RWPE2 (cell line): Measurements from ENCODE around the gene THAP5.

Experiments
- ATAC-seq: fragments of 200-7000 bp; cut with Tn5 transposase; 3 replicates; pipeline ENCODE4 v1.9.1; 2021; ENCODE audit warnings: low read depth
- DNase-seq: peaks from one replicate; pipeline ENCODE4 v3.0.0-alpha.2; 2020; ENCODE audit warnings: low spot score
- H3K27ac ChIP-seq: fragments of 450-650 bp; 2 replicates; pipeline ENCODE4 v1.5.1; 2017; ENCODE audit warnings: mild to moderate bottlenecking; ENCODE audit not compliant: poor library complexity, severe bottlenecking
- H3K27me3 ChIP-seq: fragments of 250-450 bp; sonication (Bioruptor Pico); 2 replicates; pipeline ENCODE4 v1.5.1; 2021; ENCODE audit warnings: mild to moderate bottlenecking, moderate library complexity; ENCODE audit not compliant: insufficient read depth, poor library complexity, severe bottlenecking
- H3K36me3 ChIP-seq: fragments of 250-450 bp; sonication (Bioruptor Pico); 2 replicates; pipeline ENCODE4 v1.5.1; 2020; ENCODE audit warnings: low read depth, mild to moderate bottlenecking, moderate library complexity
- H3K4me1 ChIP-seq: fragments of 250-450 bp; sonication (Bioruptor Pico); 2 replicates; pipeline ENCODE4 v1.5.1; 2021; ENCODE audit warnings: mild to moderate bottlenecking, moderate library complexity; ENCODE audit not compliant: insufficient read depth, poor library complexity, severe bottlenecking
- H3K4me3 ChIP-seq: fragments of 250-450 bp; sonication (Bioruptor Pico); 2 replicates; pipeline ENCODE4 v1.5.1; 2021; ENCODE audit warnings: mild to moderate bottlenecking, moderate library complexity; ENCODE audit not compliant: severe bottlenecking
- H3K9me3 ChIP-seq: fragments of 250-450 bp; sonication (Bioruptor Pico); 2 replicates; pipeline ENCODE4 v1.5.1; 2021; ENCODE audit warnings: mild to moderate bottlenecking, moderate library complexity; ENCODE audit not compliant: severe bottlenecking
- TF ChIP-seq, protein P1 (sequence below): fragments of 450-650 bp; IDR thresholded peaks from one replicate; pipeline ENCODE4 v1.5.1; 2017; ENCODE audit warnings: mild to moderate bottlenecking, moderate library complexity; ENCODE audit not compliant: poor library complexity, severe bottlenecking

Gene THAP5

GRCh38 chr7:108578937-108579336, 9.4 kb upstream of the THAP5 start:
- no peaks in the 10 kb centered on the region for H3K27me3 ChIP-seq
- no peak for ATAC-seq
- H3K27ac ChIP-seq = no peak overlapping the region
- H3K36me3 ChIP-seq = peaks cover 11% of the 10 kb centered on the region
- no peak for DNase-seq
- peaks cover 7% of the 10 kb centered on the region for H3K4me1 ChIP-seq
- no peaks in the 10 kb centered on the region for H3K9me3 ChIP-seq
- H3K4me3 ChIP-seq = no peak overlapping the region
- TF ChIP-seq, protein P1, sequence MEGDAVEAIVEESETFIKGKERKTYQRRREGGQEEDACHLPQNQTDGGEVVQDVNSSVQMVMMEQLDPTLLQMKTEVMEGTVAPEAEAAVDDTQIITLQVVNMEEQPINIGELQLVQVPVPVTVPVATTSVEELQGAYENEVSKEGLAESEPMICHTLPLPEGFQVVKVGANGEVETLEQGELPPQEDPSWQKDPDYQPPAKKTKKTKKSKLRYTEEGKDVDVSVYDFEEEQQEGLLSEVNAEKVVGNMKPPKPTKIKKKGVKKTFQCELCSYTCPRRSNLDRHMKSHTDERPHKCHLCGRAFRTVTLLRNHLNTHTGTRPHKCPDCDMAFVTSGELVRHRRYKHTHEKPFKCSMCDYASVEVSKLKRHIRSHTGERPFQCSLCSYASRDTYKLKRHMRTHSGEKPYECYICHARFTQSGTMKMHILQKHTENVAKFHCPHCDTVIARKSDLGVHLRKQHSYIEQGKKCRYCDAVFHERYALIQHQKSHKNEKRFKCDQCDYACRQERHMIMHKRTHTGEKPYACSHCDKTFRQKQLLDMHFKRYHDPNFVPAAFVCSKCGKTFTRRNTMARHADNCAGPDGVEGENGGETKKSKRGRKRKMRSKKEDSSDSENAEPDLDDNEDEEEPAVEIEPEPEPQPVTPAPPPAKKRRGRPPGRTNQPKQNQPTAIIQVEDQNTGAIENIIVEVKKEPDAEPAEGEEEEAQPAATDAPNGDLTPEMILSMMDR = no peak

GRCh38 chr7:108576116-108576515, 6.6 kb upstream of the THAP5 start:
- Histone ChIP-seq H3K4me1 (peaks cover 8% of the 10 kb centered on the region), H3K36me3 (peaks cover 36% of the 10 kb centered on the region), H3K27me3 (no peaks in the 10 kb centered on the region), H3K4me3 (no peak overlapping the region), H3K9me3 (no peaks in the 10 kb centered on the region), H3K27ac (no peak overlapping the region)
- TF ChIP-seq, protein P1 = no peak
- DNase-seq = no peak
- no peak for ATAC-seq

DNA sequence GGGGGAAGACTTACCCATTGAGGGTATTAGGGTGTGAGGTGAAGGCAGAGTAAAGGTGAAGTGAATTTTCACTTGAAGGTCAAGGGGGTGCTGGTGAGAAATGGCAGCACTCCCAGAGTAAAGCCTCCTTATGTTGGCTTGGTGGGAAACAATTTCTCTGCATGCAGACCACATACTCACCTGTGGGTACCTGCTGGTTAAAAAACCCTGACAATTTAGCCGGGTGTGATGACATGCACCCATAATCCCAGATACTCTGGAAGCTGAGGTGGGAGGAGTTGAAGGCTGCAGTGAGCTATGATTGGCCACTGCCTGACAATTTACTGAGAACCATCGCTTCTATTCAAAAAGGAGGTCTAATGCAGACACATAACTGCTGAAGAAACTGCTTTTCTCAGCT, 5.7 kb upstream of the THAP5 start:
- H3K27me3 ChIP-seq = no peaks in the 10 kb centered on the region
- no peak overlapping the region for H3K27ac ChIP-seq
- no peaks in the 10 kb centered on the region for H3K9me3 ChIP-seq
- DNase-seq (no peak), ATAC-seq (no peak)
- H3K4me3 ChIP-seq = no peak overlapping the region
- H3K36me3 ChIP-seq = peaks cover 36% of the 10 kb centered on the region
- TF ChIP-seq, protein P1 = no peak
- H3K4me1 ChIP-seq = peaks cover 8% of the 10 kb centered on the region

- no peak overlapping the region for H3K4me3 ChIP-seq
- TF ChIP-seq, protein P1 = no peak
- peaks cover 19% of the 10 kb centered on the region for H3K4me1 ChIP-seq
- DNase-seq (no peak), ATAC-seq (no peak)
- H3K27me3 ChIP-seq = no peaks in the 10 kb centered on the region
- no peaks in the 10 kb centered on the region for H3K9me3 ChIP-seq
- no peak overlapping the region for H3K27ac ChIP-seq
- H3K36me3 ChIP-seq = peaks cover 39% of the 10 kb centered on the region
Measured at GRCh38 chr7:108572480-108572879, 3.0 kb upstream of the THAP5 start.

GRCh38 chr7:108570146-108570755, 745 bp upstream of the THAP5 start:
- TF ChIP-seq, protein P1 = no peak
- Histone ChIP-seq H3K27ac (peak overlapping the region; percentile 71), H3K4me3 (peak overlapping the region; percentile 75), H3K9me3 (no peaks in the 10 kb centered on the region), H3K36me3 (peaks cover 60% of the 10 kb centered on the region), H3K27me3 (no peaks in the 10 kb centered on the region), H3K4me1 (peaks cover 20% of the 10 kb centered on the region)
- DNase-seq (no peak), ATAC-seq (peak; percentile 38)
